Type B pancreatic cell (in vitro differentiated cells): ENCODE data around the gene PWWP2B. TPM values are rescaled to one million over a fixed set of nuclear protein-coding genes. Genes with fewer than 3 reads are reported as not detected.

Experiments used
- DNase-seq: peaks from one replicate; pipeline ENCODE4 v3.0.0; 2021; ENCODE audit warnings: mixed read lengths; ENCODE audit not compliant: unreplicated experiment; ENCODE audit errors: extremely low spot score
- H3K27ac Mint-ChIP-seq: 2 replicates; pipeline ENCODE4 v1.8.0; 2021; ENCODE audit warnings: mild to moderate bottlenecking, mixed read lengths
- H3K27me3 Mint-ChIP-seq: 2 replicates; pipeline ENCODE4 v1.8.0; 2021; ENCODE audit warnings: mixed read lengths
- H3K36me3 Mint-ChIP-seq: 2 replicates; pipeline ENCODE4 v1.8.0; 2021; ENCODE audit warnings: mixed read lengths
- H3K4me1 Mint-ChIP-seq: one replicate; pipeline ENCODE4 v1.8.0; 2021; ENCODE audit warnings: mixed read lengths; ENCODE audit not compliant: unreplicated experiment
- H3K4me3 Mint-ChIP-seq: 2 replicates; pipeline ENCODE4 v1.8.0; 2021; ENCODE audit warnings: mild to moderate bottlenecking, mixed read lengths
- H3K9me3 Mint-ChIP-seq: 2 replicates; pipeline ENCODE4 v1.8.0; 2021; ENCODE audit warnings: mixed read lengths
- total RNA-seq: library from RNA; stranded (reverse); gene quantifications from 2 replicates; pipeline ENCODE4 v1.2.1, GENCODE V29; 2021; ENCODE audit warnings: low replicate concordance
- TF ChIP-seq, protein P1 (sequence below): fragments of 200-600 bp; sonication (generic); conservative IDR thresholded peaks from 2 replicates; pipeline ENCODE4 v1.5.0; 2021; ENCODE audit warnings: antibody characterized with exemption, mild to moderate bottlenecking

PWWP2B gene
- total RNA-seq, 1 donor from 2014 or later, result 22.6 TPM

DNA sequence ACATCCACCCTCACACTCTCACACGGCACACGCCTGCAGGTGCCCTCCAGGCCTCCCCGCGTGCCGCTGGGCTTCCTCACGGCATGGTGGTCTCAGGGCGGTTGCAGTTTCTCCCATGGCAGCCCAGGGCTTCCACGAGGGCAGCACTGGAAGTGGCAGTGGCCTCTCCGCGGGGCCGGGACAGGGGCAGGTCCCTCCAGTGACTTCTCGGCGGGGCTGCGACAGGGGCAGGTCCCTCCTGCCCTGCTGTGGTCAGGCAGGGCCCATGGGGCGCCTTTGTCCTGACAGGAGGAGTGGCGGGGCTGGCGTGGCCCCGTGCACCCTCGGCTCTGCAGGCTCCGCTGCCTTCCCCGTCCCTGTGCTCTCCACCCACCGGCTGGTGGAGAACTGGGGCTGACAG, 19.0 kb downstream of the PWWP2B start:
- H3K27ac Mint-ChIP-seq, result peak overlapping the region; percentile 84
- DNase-seq, result no peak
- H3K36me3 Mint-ChIP-seq, result peaks cover 8% of the 10 kb centered on the region
- TF ChIP-seq, protein P1, sequence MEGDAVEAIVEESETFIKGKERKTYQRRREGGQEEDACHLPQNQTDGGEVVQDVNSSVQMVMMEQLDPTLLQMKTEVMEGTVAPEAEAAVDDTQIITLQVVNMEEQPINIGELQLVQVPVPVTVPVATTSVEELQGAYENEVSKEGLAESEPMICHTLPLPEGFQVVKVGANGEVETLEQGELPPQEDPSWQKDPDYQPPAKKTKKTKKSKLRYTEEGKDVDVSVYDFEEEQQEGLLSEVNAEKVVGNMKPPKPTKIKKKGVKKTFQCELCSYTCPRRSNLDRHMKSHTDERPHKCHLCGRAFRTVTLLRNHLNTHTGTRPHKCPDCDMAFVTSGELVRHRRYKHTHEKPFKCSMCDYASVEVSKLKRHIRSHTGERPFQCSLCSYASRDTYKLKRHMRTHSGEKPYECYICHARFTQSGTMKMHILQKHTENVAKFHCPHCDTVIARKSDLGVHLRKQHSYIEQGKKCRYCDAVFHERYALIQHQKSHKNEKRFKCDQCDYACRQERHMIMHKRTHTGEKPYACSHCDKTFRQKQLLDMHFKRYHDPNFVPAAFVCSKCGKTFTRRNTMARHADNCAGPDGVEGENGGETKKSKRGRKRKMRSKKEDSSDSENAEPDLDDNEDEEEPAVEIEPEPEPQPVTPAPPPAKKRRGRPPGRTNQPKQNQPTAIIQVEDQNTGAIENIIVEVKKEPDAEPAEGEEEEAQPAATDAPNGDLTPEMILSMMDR, result no peak
- no peaks in the 10 kb centered on the region for H3K27me3 Mint-ChIP-seq
- H3K4me3 Mint-ChIP-seq, result peak overlapping the region; percentile 65
- H3K9me3 Mint-ChIP-seq, result no peaks in the 10 kb centered on the region
- H3K4me1 Mint-ChIP-seq, result peaks cover 45% of the 10 kb centered on the region

- Mint-ChIP-seq H3K36me3 (peaks cover 8% of the 10 kb centered on the region), H3K4me3 (no peak overlapping the region), H3K27me3 (no peaks in the 10 kb centered on the region), H3K4me1 (peaks cover 39% of the 10 kb centered on the region), H3K27ac (peak overlapping the region; percentile 75), H3K9me3 (no peaks in the 10 kb centered on the region)
- no peak for DNase-seq
- TF ChIP-seq, protein P1, result no peak
Observed at GRCh38 chr10:132416566-132417256, 19.7 kb downstream of the PWWP2B start.

DNA sequence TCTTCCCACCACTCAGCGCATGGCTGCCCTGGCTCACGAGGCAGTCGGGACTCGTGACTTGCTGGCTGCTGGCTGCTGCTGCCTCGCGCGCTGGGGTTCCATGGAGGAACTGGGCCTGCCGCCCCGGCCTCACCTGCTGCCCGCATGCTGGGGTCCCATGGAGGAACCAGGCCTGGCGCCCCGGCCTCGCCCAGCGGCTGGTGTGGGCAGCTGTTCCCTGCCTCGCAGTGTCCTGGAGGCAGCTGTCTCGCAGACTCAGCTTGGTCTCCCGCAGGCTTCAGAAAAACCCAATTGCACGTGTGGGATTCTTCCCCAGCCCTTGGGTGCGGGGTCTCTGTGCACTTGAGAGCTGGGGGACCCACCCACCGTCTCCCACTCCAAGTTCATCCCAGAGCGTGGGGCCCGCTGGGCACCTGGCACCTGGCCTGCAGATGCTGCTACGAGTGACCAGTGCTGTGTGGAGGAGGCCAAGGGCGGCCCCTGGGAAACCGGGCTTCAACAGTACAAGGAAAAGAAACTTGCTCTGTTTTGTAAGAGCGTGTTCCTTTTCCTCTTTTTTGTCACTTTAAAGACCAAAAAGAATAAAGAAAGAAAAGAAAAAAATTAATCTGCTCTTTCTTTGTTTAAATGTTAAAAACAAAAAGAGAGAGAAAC, 20.4 kb downstream of the PWWP2B start:
- Mint-ChIP-seq H3K36me3 (peaks cover 8% of the 10 kb centered on the region), H3K27me3 (no peaks in the 10 kb centered on the region), H3K9me3 (no peaks in the 10 kb centered on the region), H3K4me3 (no peak overlapping the region), H3K4me1 (peaks cover 36% of the 10 kb centered on the region), H3K27ac (no peak overlapping the region)
- TF ChIP-seq, protein P1, result no peak
- no peak for DNase-seq

DNA sequence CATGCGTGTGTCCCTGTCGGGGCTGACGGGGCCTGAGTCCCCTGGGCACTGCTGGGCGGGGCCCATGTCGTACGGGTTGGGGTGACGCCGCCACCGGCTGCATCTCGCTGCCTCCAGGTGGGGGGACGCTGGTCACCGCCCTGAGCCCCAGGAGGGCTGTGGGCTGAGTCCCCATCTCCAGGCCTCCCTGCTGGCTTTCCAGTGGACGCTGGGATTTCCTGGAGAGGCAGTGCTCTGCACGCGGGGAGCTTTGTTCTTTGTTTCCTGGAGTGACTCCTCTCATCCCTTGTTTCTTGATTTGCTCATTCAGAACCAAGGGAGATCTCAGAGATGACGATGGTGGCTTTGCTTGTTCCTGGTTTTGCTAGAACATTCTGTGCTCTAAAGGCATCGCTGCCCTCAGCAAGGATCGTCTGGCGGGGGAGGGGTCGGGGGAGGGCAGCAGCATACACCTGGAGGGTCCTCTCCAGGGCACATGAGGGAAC, 21.0 kb downstream of the PWWP2B start:
- Mint-ChIP-seq H3K9me3 (no peaks in the 10 kb centered on the region), H3K27me3 (no peaks in the 10 kb centered on the region), H3K4me3 (peak overlapping the region; percentile 44), H3K27ac (peak overlapping the region; percentile 98), H3K36me3 (peaks cover 8% of the 10 kb centered on the region), H3K4me1 (peaks cover 40% of the 10 kb centered on the region)
- TF ChIP-seq, protein P1, result no peak
- no peak for DNase-seq

- TF ChIP-seq, protein P1, result no peak
- H3K36me3 Mint-ChIP-seq, result peaks cover 8% of the 10 kb centered on the region
- H3K4me1 Mint-ChIP-seq, result peaks cover 45% of the 10 kb centered on the region
- H3K27me3 Mint-ChIP-seq, result no peaks in the 10 kb centered on the region
- peak overlapping the region; percentile 98 for H3K27ac Mint-ChIP-seq
- H3K4me3 Mint-ChIP-seq, result peak overlapping the region; percentile 70
- H3K9me3 Mint-ChIP-seq, result no peaks in the 10 kb centered on the region
- DNase-seq, result no peak
Observed at GRCh38 chr10:132418527-132419416, 21.8 kb downstream of the PWWP2B start.
